HG02678 (cell line): ENCODE measurements around the gene QRFPR.
"Not testable (repeated sequence)": the region's sequence is repeated elsewhere in the genome, so short reads cannot be mapped to it uniquely, and the experiment has no call there.

Experiments used
- ATAC-seq: cut with Tn5 transposase; IDR thresholded peaks from one replicate; pipeline ENCODE4 v1.9.1; 2021; ENCODE audit warnings: mild to moderate bottlenecking, moderate library complexity; ENCODE audit not compliant: unreplicated experiment

The QRFPR gene

DNA sequence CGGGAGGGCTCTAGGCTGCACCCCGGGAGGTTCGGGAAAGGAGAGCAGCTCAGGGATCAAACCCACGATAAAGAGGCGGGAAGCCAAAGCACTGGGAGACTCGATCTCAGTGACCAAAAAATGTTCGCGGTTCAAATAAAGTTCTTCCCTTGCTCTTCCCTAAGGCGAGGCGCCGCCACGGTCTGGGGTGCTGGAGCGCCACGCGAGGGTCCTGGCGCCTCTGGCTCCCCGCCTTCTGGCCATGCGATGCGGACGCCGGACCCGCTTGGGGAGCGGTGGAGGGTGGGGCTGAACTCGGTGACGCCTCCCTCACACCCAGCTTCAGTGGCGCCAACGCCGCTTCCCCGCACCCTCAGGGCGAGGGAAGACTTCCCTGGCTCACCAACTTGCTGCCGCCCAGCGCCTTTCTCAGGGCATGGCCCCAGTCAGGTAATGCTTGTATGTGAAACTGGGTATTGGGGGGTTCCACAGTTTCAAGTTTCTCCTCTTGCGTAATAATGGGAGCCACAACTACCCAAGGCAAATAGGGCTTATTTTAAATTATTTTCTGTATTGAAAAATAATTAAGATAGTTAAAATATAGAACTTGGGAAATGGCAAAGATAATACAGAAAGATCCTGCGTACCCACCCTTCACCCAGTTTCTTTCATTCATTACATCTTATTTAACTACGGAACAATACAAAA lies at the start of gene QRFPR:
Gene QRFPR, minus strand, starts transcription at position 243 of the 687 bp plus-strand sequence. CDS start 371 bp downstream, outside the sequence.
- ATAC-seq = no peak

- ATAC-seq = no peak
Observed at GRCh38 chr4:121428721-121429120, 47.9 kb upstream of the QRFPR start.

DNA sequence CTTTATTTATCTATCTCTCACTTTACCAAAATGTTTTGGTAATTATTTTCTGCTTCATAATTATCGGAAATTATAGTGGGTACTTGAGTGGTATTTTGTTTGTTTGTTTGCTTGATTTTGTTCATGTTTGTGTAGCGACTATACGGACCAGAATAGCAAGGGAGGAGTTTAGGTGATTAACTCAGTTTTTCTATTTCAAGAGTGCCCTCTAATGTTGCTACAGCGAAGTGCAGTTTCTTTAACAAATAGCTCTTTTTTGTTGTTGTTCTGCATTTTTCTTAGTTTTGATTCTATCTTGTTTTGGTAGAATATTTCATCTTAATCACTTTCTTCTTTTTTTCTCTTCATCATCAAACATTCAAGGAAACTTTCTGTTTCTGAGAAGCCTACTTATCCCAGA lies 40.8 kb upstream of the QRFPR start:
- no peak for ATAC-seq

DNA sequence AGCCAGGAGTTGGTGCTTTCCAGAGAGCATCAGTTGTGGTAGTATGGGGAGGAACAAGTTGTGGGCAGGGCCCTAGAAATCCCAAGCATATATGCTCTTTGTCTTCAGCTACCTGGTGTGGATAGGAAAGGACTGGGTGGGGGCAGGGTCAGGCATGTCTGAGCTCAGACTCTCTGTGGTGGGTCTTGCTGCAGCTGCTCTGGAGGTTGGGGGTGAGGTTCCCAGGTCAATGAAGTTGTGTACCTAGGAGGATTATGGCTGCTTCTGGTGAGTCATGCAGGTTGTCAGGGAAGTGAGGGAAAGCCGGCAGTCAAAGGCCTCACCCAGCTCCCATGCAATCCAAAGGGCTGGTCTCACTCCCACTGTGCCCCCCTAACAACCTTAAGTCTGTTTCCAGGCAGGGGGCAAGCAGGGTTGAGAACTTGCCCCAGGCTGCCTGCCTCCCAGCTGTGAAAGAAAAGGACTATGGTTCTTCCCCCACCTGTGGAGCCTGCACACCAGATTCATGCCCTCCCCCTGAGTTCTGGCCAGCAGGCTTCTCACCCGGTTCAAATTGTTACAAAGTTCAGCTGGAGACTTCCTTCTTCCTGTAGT lies 30.4 kb upstream of the QRFPR start:
- ATAC-seq = no peak

DNA sequence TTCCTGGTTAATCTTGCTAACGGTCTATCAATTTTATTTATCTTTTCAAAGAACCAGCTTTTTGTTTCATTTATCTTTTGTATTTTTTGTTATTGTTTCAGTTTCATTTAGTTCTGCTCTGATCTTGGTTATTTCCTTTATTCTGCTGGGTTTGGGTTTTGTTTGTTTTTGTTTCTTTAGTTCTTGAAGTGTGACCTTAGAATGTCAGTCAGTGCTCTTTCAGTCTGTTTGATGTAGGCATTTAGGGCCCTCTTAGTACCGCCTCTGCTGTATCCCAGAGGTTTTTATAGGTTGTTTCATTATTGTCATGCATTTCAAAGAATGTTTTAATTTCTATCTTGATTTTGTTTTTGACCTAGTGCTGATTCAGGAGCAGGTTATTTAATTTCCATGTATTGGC lies 27.7 kb upstream of the QRFPR start:
- not testable (repeated sequence) for ATAC-seq

GRCh38 chr4:121400632-121401031 lies 19.8 kb upstream of the QRFPR start:
- ATAC-seq = no peak

DNA sequence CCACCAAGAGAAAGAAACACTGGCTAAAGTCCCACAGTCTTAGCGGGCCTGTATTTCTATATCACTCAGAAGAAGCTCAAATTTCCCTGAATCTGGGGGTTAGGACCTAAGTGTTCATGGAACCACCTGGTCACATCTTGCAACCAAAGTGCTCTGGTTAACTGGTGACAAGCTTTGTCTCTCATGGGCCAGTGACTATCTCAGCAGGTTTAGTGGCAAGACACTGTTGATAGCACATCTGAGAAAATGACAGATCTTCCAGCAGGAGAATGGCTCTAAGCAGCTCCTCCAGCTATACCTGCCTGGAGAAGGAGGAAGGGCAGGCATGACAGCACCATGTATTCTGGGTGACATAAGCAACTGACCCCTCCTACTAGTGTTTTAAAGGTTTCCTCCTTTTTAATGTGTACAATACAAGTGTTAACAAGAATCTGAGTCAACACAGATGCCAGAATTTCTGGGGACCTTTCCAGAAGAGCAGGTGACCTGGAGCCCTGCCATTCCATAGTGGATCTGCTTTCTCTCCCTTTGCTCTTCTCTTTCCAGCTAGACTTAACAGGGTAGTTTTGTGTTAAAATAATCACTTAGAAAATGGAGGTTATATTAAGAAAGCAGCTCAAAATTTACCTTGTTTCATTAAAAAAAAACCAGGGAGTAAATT lies 17.3 kb upstream of the QRFPR start:
- no peak for ATAC-seq

- ATAC-seq = no peak
Observed at GRCh38 chr4:121397434-121397833, 16.6 kb upstream of the QRFPR start.

GRCh38 chr4:121392426-121393086 lies 11.7 kb upstream of the QRFPR start:
- ATAC-seq = no peak

DNA sequence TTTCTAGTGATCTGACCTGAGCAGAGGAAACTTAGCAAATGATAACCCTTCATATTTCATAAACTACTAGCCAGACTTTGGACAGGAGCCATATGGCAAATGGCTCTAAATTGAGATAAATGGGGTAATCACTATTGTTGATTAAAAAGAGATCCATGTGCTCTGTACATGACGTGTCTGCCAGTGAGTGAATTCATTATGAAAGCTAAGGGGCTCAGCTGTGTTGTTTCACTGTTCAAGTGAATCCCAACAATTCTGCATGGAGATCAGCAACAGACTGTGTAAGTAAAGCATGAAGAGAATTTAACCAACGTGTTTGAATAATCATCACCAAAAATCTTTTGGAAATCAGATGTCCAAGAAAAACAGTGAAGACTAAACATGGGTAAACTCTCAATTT lies 9.5 kb upstream of the QRFPR start:
- ATAC-seq = no peak

GRCh38 chr4:121379276-121379675 lies 1.5 kb downstream of the QRFPR start:
- ATAC-seq = no peak

DNA sequence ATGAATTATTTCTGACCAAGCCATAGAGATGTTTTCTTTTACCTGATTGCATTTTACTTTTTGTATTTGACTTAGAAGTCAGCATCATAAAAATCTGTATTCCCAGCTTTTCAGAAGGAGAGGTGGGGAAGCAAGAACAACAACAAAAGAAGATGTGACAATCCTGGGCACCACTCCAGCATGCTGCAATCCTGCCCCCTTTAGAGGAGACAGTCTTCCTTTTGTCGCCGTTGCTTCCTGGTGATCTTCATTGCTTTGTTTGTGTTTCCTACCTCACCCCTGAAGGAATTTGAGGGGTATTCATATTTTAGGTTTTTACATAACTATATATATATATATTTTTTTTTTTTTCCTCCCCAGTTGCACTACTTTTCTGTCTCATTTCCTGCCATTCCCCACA lies 3.7 kb downstream of the QRFPR start:
- ATAC-seq = no peak

GRCh38 chr4:121376556-121376955 lies 4.3 kb downstream of the QRFPR start:
- ATAC-seq = no peak

GRCh38 chr4:121376097-121376496 lies 4.7 kb downstream of the QRFPR start:
- ATAC-seq = no peak

DNA sequence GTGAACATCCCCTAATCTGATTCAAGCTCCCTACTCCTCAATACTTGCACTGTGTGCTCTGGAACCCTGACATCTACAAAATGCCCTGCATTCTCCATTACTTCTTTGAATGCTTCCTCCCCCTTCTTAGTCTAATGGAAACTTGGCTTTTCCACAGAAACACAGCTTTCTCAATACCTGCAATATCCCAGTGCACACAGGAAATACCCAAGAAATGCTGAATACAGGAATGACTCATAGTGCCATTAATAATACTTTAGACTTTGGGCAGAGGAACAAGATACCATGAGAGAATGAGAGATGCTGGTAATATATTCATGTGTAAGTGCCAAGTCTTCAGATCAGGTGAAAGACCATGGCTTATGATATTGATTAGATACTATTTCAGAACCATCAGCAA lies 5.6 kb downstream of the QRFPR start:
- no peak for ATAC-seq

DNA sequence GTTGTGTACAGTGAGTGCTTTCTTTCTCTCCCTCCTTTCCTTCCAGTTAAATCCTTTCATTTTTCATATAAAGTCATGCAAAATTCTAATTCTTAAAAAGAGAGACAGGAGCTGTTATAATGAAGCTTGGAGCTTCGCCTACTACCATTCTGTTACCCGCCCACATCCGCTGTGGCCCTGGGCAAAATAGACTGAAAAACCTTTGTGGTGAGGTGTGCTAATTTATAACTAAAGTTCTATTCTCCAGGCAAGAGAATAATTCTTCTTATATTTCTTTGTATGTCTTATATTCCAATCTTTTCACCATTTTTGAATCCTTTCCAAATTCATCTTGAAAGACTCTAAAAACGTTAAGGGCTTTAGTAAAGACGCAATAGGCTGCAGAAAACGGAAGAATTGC lies 7.0 kb downstream of the QRFPR start:
- no peak for ATAC-seq

GRCh38 chr4:121370729-121371325 lies 10.0 kb downstream of the QRFPR start:
- no peak for ATAC-seq

GRCh38 chr4:121360495-121360894 lies 20.3 kb downstream of the QRFPR start:
- ATAC-seq = no peak

GRCh38 chr4:121358473-121358872 lies 22.3 kb downstream of the QRFPR start:
- ATAC-seq = no peak

- ATAC-seq = no peak
Observed at GRCh38 chr4:121353213-121353612, 27.6 kb downstream of the QRFPR start.

- ATAC-seq = no peak
Observed at GRCh38 chr4:121344098-121344497, 36.7 kb downstream of the QRFPR start.
